ENCODE results near the gene OR13C5.
"Not testable (repeated sequence)": the region's sequence is repeated elsewhere in the genome, so short reads cannot be mapped to it uniquely, and the experiment has no call there.

The OR13C5 gene

GRCh38 chr9:104599313-104599712 is at the start of gene OR13C5:
TSS of gene OR13C5 (minus strand) at chr9:104599413. CDS start at chr9:104599413, 0 bp downstream.
- DNase-seq = not testable (repeated sequence)

- no peak for DNase-seq
These were observed 36.2 kb upstream of the OR13C5 start for GRCh38 chr9:104635456-104635855.

- DNase-seq = no peak
These were observed 34.8 kb upstream of the OR13C5 start for GRCh38 chr9:104633976-104634520.

GRCh38 chr9:104625964-104626363 is 26.8 kb upstream of the OR13C5 start:
- not testable (repeated sequence) for DNase-seq

GRCh38 chr9:104618104-104618503 is 18.9 kb upstream of the OR13C5 start, which contains the start of gene OR13C9:
TSS of gene OR13C9 (minus strand) at chr9:104618204. CDS start at chr9:104618204, 0 bp downstream.
- no peak for DNase-seq

GRCh38 chr9:104617418-104617817 is 18.2 kb upstream of the OR13C5 start:
- no peak for DNase-seq

GRCh38 chr9:104611213-104611612 is 12.0 kb upstream of the OR13C5 start:
- no peak for DNase-seq

GRCh38 chr9:104608336-104608735 is 9.1 kb upstream of the OR13C5 start:
- DNase-seq = no peak

GRCh38 chr9:104606152-104606551 is 6.9 kb upstream of the OR13C5 start:
- DNase-seq = peak; percentile 32

GRCh38 chr9:104605527-104605926 is 6.3 kb upstream of the OR13C5 start, which contains the start of gene OR13C2:
TSS of gene OR13C2 (minus strand) at chr9:104605627. CDS start at chr9:104605627, 0 bp downstream.
- not testable (repeated sequence) for DNase-seq

GRCh38 chr9:104604801-104605200 is 5.6 kb upstream of the OR13C5 start:
- no peak for DNase-seq

GRCh38 chr9:104598749-104599148 is 464 bp downstream of the OR13C5 start:
- DNase-seq = not testable (repeated sequence)

- DNase-seq = no peak
These were observed 9.6 kb downstream of the OR13C5 start for GRCh38 chr9:104589626-104590025.

GRCh38 chr9:104586496-104587180 is 12.6 kb downstream of the OR13C5 start:
- DNase-seq = no peak

GRCh38 chr9:104580562-104580961 is 18.7 kb downstream of the OR13C5 start:
- DNase-seq = no peak

- DNase-seq = no peak
These were observed 21.9 kb downstream of the OR13C5 start for GRCh38 chr9:104577263-104577662.

- no peak for DNase-seq
These were observed 23.8 kb downstream of the OR13C5 start for GRCh38 chr9:104575456-104575855.

GRCh38 chr9:104572612-104573011 is 26.6 kb downstream of the OR13C5 start:
- no peak for DNase-seq

- no peak for DNase-seq
These were observed 30.3 kb downstream of the OR13C5 start, which contains the start of gene OR13C8 for GRCh38 chr9:104568868-104569267. TSS of gene OR13C8 (plus strand) at chr9:104569168. CDS start at chr9:104569168, 0 bp downstream.

GRCh38 chr9:104564358-104564757 is 34.9 kb downstream of the OR13C5 start:
- DNase-seq = no peak

GRCh38 chr9:104556830-104557634 is 42.2 kb downstream of the OR13C5 start:
- no peak for DNase-seq

GRCh38 chr9:104555521-104555920 is 43.7 kb downstream of the OR13C5 start:
- DNase-seq = no peak

GRCh38 chr9:104553261-104553660 is 46.0 kb downstream of the OR13C5 start:
- no peak for DNase-seq
